LoVo (cell line): ENCODE measurements around the gene CTDSPL.
A peak's percentile ranks its signal among the peaks of the same experiment; 100 is the strongest.

Experiments used
- DNase-seq: peaks from one replicate; pipeline ENCODE4 v3.0.0-alpha.2; 2016; ENCODE audit warnings: low spot score

CTDSPL gene

DNA sequence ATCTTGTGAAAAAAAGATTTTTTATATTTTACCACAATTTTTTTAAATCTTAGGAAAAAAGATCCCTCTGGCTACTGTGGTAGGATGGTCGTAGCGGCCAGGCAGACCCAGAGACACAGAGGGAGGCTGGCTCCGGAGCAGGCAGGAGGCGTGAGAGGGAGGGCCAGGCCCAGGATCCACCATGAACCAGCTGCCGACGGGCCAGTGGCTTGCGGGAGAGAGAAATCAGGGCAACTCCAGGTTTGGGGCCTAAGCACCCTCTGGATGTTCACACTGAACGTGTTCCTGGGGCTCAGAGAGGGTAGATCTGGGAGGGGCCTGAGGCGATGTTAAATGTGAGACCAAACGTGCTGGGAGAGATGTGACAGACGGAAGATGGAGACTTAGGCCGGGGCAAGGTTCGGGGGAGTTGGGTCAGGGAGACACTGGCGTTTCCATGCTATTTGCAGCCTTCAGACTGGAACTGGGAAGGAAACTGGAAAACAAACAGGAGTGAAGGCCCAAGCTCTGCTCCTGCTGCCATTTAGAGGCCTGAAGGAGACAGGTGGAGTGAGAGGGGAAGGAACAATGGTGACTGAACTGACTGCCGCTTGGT is 127.3 kb downstream of the CTDSPL start:
- no peak for DNase-seq

DNA sequence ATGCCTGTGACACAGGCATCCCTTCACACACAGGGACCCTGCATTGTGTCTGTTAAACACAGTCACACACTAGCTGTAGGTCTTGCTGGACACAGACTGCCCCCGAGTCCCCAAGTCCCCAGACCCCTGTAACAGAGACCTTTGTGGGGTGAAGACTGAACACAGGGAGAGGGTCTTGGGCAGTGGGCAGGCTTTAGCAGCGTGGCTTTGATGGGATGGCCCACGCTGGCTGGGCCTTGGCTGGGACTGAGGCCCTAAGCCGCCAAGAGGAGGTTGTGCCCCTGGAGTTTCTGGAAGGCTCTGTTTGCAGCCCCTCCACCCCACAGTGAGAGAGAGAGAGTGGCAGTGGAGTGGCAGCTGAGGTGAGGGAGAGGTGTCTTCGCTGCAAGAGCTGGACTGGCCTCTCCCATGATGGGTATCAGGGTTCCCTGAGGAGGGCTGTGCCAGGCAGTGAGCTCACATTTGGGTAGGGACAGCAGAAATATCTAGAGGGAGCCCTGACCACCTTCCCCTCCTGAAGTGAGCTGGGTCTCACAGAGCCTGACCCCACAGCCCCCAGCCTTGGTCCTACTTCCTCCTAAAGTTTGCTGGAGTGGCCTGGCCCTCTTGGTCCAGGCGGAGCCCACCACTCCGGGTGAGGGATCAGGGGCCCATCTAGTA is 128.3 kb downstream of the CTDSPL start:
- no peak for DNase-seq

- peak; percentile 88 for DNase-seq
These were observed 128.8 kb downstream of the CTDSPL start, which contains the start of gene VILL for GRCh38 chr3:37990527-37990926. VILL (plus strand) TSS chr3:37990786; CDS start chr3:37993673, 2,887 bp downstream.

GRCh38 chr3:37991109-37991508 is 129.4 kb downstream of the CTDSPL start:
- DNase-seq: no peak

DNA sequence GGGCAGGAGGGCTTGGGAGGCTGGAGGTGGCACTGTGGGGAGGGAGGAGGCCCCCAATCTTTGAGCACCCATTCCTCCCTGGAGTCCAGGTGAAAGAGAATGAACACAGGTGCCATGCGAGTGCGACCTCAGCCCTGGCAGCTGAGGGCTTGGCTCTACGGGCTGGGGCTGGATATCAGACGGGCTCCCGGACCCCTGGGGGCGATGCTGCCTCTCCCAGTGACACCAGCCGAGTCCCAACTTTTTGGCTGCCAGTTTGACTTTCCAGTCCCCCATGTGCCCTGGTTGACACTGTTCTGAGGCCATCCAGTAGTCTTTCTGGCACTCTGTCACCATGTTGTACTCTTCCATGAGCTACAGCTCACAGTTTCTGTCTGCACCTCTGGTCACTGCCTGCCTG is 130.1 kb downstream of the CTDSPL start:
- no peak for DNase-seq

DNA sequence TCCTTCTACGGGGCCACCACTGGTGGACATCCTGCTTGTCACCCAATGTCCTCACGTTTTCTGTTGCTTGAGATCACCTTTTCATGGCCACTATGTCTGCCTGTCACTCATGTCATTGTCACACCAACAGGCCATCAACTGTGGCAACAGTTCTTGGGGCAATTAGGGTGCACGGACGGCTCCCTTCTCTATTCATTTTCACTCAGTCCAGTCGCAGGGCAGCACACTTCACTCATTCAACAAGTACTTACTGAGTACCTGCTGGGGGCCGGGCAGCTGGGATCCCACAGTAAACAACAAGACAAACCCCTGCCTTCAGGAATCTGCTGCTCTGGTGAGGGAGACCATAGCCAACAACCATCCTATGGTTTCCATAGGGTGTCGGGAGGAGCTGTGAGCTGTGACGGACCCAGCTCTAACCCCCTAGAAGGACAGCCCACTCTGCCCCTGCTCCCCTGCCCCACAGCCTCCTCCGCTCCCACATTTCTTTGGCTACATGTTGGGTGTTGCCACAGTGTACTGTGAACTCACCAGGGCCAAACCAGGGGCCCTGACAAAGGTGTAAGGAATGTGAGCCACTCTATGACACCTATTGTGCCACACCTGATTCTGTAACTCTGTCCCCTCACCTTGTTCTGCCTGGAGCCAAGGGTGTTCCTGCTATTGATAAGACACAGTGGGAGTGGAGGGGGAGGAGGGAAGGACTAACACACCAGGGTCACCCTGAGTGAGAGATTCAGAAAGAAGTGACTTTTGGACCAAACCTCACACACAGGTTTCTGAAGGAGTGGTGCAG is 130.8 kb downstream of the CTDSPL start:
- DNase-seq: peak; percentile 85

- no peak for DNase-seq
These were observed 131.4 kb downstream of the CTDSPL start for GRCh38 chr3:37993067-37993455.

DNA sequence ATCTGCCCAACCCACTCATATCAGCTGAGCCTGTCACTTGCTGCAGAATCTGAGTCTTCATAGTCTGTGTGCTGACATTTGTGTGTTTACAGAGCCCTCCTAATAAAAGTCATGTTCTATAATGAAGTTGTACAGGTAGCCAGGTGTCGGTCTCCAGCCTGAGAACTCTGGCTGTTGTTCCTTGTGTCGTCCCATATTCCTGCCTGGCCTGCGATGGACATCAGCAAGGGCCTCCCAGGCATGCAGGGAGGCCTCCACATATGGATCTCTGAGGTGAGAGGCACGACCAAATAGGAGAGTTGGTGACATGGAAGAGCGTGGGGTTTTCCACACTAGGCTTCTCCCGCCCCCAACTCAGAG is 131.8 kb downstream of the CTDSPL start:
- no peak for DNase-seq

GRCh38 chr3:37993820-37994638 is 132.3 kb downstream of the CTDSPL start:
- DNase-seq: no peak

GRCh38 chr3:37994639-37994972 is 132.9 kb downstream of the CTDSPL start:
- no peak for DNase-seq

DNA sequence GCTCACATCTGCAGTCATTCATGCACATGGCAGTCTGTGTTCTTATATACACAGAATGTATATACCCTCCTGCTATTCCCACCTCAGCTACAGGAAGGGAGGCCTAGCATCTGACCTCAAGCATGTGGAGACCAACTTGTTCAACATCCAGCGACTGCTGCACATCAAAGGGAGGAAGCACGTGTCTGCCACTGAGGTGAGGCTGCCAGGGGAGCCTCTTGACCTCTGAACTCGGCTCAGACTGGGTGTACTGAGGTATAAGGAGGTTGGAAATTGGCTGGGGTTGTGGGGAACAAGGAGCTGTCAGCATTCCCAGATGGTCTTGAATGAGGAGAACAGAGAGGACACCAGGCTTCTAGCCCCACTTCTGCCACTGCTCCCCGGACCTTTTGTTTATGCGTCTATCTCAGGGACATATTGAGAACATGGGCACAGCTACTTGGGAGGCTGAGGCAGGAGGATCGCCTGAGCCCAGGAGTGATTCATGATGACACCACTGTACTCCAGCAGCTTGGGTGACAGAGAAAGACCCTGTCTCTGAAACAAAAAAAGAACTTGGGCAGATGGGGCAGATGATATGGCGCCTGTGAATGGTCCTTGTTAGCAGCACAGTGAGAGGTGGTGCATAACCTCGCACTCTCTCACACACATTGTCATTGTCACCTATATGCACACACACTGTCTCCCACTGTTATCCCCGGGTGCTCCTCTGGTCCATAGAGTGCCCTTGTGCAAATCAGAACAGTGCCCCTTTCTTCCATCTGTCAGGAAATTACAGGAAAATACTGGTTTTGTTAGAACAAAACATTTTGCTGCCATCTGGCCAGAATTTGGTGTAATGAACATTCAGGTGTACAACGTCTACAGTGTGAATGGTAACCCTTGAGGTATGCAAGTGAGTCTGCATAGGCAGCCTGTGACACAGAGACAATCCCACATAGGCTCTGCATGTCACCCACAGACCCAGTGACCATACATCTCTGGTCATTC is 134.3 kb downstream of the CTDSPL start:
- DNase-seq: no peak

DNA sequence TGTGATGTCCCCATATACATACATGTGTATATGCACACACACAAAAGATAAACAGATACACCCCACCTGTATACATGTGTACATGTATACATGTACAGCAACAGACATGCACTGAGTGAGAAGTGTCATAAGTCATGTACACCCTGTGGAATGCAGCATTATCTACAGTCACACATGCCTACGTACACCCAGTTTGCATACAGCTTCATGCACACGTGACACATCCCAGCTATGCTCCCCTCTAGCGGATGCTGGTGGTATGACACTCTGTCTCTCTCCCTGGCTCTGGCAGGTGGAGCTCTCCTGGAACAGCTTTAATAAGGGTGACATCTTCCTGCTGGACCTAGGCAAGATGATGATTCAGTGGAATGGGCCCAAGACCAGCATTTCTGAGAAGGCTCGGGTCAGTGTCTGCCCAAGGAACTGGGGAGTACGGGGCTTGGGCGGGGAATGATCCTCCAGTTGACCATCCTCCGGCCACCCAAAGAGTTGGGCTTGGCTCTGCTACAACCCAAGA is 135.2 kb downstream of the CTDSPL start:
- peak; percentile 77 for DNase-seq

- DNase-seq: no peak
These were observed 135.7 kb downstream of the CTDSPL start for GRCh38 chr3:37997342-37997741.

- DNase-seq: no peak
These were observed 136.2 kb downstream of the CTDSPL start for GRCh38 chr3:37997791-37998370.

DNA sequence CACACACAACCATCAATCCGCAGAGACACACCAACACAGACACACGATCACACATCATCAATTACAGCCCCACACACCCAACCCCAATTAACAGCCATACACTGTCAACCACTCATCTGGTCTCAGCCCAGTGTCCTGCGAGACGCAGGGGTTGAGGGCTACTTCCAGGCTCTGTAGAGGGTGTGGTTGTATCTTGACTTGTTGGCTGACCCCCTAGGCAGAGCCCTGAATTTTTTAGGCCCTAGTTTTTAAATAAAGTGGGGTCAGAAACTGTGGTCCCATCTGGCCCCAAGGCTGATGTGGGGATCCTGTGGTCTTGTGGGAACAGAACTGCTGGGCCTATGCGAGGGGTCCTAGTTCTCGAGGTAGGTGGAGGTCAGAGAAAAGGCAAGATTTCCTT is 138.2 kb downstream of the CTDSPL start:
- DNase-seq: no peak

- DNase-seq: no peak
These were observed 138.7 kb downstream of the CTDSPL start for GRCh38 chr3:38000242-38000916.

GRCh38 chr3:38000965-38001455 is 139.3 kb downstream of the CTDSPL start:
- DNase-seq: no peak

- DNase-seq: no peak
These were observed 139.9 kb downstream of the CTDSPL start for GRCh38 chr3:38001456-38002081.

- DNase-seq: no peak
These were observed 140.7 kb downstream of the CTDSPL start for GRCh38 chr3:38002291-38002876.
